AG09309 (cell line): ENCODE data around the gene LGR5.
A peak's percentile ranks its signal among the peaks of the same experiment; 100 is the strongest.

Source experiments
- DNase-seq: peaks from one replicate; pipeline ENCODE4 v3.0.0-alpha.2; 2010; ENCODE audit warnings: low read depth
- H3K4me3 ChIP-seq: 2 replicates; pipeline ENCODE4 v1.5.1; 2011; ENCODE audit warnings: mild to moderate bottlenecking, low read depth, low read length, moderate library complexity; ENCODE audit not compliant: control insufficient read depth
- CTCF ChIP-seq: IDR thresholded peaks from 2 replicates; pipeline ENCODE4 v1.5.1; 2011; ENCODE audit warnings: mild to moderate bottlenecking, low read depth, low read length, inconsistent platforms; ENCODE audit not compliant: insufficient read depth, control insufficient read depth; ENCODE audit errors: missing control alignments

The LGR5 gene

GRCh38 chr12:71441836-71442566, 2.4 kb downstream of the LGR5 start:
- DNase-seq, result no peak
- no peak for TF ChIP-seq CTCF
- H3K4me3 ChIP-seq, result no peak overlapping the region

- no peak for DNase-seq
- no peak overlapping the region for H3K4me3 ChIP-seq
- TF ChIP-seq CTCF, result no peak
Observed at GRCh38 chr12:71442567-71442931, 3.0 kb downstream of the LGR5 start.

- no peak overlapping the region for H3K4me3 ChIP-seq
- TF ChIP-seq CTCF, result no peak
- no peak for DNase-seq
Observed at GRCh38 chr12:71445071-71445470, 5.5 kb downstream of the LGR5 start.

GRCh38 chr12:71447691-71448132, 8.1 kb downstream of the LGR5 start:
- H3K4me3 ChIP-seq, result no peak overlapping the region
- no peak for TF ChIP-seq CTCF
- DNase-seq, result no peak

- TF ChIP-seq CTCF, result no peak
- peak; percentile 7 for DNase-seq
- no peak overlapping the region for H3K4me3 ChIP-seq
Observed at GRCh38 chr12:71448150-71448581, 8.6 kb downstream of the LGR5 start.

- no peak for DNase-seq
- no peak for TF ChIP-seq CTCF
- H3K4me3 ChIP-seq, result no peak overlapping the region
Observed at GRCh38 chr12:71449373-71450070, 9.9 kb downstream of the LGR5 start.
